Measurements from ENCODE around the gene FBXL19. TPM values are rescaled to one million over a fixed set of nuclear protein-coding genes. Genes with fewer than 3 reads are reported as not detected.

The FBXL19 gene
- total and polyA plus RNA-seq, 2 of the 13 experiments (the other 11 are each of a cell fraction or from before 2014, with no cell fraction given): 6.0 to 13.7 TPM

GRCh38 chr16:30984669-30985400 lies 61.5 kb downstream of the FBXL19 start, which contains the start of gene HSD3B7 (continued):
- TF ChIP-seq, protein P1, sequence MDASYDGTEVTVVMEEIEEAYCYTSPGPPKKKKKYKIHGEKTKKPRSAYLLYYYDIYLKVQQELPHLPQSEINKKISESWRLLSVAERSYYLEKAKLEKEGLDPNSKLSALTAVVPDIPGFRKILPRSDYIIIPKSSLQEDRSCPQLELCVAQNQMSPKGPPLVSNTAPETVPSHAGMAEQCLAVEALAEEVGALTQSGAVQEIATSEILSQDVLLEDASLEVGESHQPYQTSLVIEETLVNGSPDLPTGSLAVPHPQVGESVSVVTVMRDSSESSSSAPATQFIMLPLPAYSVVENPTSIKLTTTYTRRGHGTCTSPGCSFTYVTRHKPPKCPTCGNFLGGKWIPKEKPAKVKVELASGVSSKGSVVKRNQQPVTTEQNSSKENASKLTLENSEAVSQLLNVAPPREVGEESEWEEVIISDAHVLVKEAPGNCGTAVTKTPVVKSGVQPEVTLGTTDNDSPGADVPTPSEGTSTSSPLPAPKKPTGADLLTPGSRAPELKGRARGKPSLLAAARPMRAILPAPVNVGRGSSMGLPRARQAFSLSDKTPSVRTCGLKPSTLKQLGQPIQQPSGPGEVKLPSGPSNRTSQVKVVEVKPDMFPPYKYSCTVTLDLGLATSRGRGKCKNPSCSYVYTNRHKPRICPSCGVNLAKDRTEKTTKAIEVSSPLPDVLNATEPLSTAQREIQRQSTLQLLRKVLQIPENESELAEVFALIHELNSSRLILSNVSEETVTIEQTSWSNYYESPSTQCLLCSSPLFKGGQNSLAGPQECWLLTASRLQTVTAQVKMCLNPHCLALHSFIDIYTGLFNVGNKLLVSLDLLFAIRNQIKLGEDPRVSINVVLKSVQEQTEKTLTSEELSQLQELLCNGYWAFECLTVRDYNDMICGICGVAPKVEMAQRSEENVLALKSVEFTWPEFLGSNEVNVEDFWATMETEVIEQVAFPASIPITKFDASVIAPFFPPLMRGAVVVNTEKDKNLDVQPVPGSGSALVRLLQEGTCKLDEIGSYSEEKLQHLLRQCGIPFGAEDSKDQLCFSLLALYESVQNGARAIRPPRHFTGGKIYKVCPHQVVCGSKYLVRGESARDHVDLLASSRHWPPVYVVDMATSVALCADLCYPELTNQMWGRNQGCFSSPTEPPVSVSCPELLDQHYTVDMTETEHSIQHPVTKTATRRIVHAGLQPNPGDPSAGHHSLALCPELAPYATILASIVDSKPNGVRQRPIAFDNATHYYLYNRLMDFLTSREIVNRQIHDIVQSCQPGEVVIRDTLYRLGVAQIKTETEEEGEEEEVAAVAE (CRISPR knock-in tag; IDR thresholded peaks at IDR 0.05; ENCODE audit: borderline replicate concordance): peak; percentile 62; the same call in 1 of the 2 replicates
- TF ChIP-seq FOXK1 (CRISPR knock-in tag; IDR thresholded peaks at IDR 0.05; ENCODE audit: borderline replicate concordance, low read depth) (peak; percentile 20; the same call in 1 of the 2 replicates), RFX1 (IDR thresholded peaks at IDR 0.05) (no peak), ZNF3 (CRISPR knock-in tag; IDR thresholded peaks at IDR 0.05) (no peak), ZFP36L1 (CRISPR knock-in tag; IDR thresholded peaks at IDR 0.05) (no peak), CBFB (CRISPR knock-in tag; IDR thresholded peaks at IDR 0.05) (no peak; the same call in none of the 2 replicates), ZSCAN30 (CRISPR knock-in tag; IDR thresholded peaks at IDR 0.05) (no peak), GATAD1 (CRISPR knock-in tag; IDR thresholded peaks at IDR 0.05) (peak; percentile 62; the same call in 1 of the 2 replicates), ZNF569 (CRISPR knock-in tag; IDR thresholded peaks at IDR 0.05; ENCODE audit: borderline replicate concordance) (peak; percentile 83; the same call in 1 of the 2 replicates), NFIB (CRISPR knock-in tag; IDR thresholded peaks at IDR 0.05; ENCODE audit: borderline replicate concordance) (no peak), KDM4B (CRISPR knock-in tag; IDR thresholded peaks at IDR 0.05) (peak; percentile 67; the same call in 1 of the 2 replicates), ZBTB26 (CRISPR knock-in tag; IDR thresholded peaks at IDR 0.05; ENCODE audit: borderline replicate concordance) (peak; percentile 45; the same call in 1 of the 2 replicates), ZNF790 (CRISPR knock-in tag; IDR thresholded peaks at IDR 0.05; ENCODE audit: borderline replicate concordance) (0 out of 2 replicates have a peak, but pooled peaks have one; percentile 68), ZNF101 (CRISPR knock-in tag; IDR thresholded peaks at IDR 0.05; ENCODE audit: borderline replicate concordance, low read depth) (no peak), ZNF230 (CRISPR knock-in tag; IDR thresholded peaks at IDR 0.05) (no peak), FIP1L1 (IDR thresholded peaks at IDR 0.05; ENCODE audit: borderline replicate concordance, insufficient read depth, low read depth, low read length) (no peak; the same call in 1 of the 2 replicates), FOXK2 (IDR thresholded peaks at IDR 0.05) (no peak), MXI1 (IDR thresholded peaks at IDR 0.05; ENCODE audit: borderline replicate concordance, low read depth, low read length) (peak; percentile 77; the same call in 2 of the 3 replicates), PITX1 (CRISPR knock-in tag; IDR thresholded peaks at IDR 0.05) (no peak)
- TF ChIP-seq, protein P2, sequence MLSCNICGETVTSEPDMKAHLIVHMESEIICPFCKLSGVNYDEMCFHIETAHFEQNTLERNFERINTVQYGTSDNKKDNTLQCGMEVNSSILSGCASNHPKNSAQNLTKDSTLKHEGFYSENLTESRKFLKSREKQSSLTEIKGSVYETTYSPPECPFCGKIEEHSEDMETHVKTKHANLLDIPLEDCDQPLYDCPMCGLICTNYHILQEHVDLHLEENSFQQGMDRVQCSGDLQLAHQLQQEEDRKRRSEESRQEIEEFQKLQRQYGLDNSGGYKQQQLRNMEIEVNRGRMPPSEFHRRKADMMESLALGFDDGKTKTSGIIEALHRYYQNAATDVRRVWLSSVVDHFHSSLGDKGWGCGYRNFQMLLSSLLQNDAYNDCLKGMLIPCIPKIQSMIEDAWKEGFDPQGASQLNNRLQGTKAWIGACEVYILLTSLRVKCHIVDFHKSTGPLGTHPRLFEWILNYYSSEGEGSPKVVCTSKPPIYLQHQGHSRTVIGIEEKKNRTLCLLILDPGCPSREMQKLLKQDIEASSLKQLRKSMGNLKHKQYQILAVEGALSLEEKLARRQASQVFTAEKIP (CRISPR knock-in tag; IDR thresholded peaks at IDR 0.05; ENCODE audit: borderline replicate concordance): no peak
- TF ChIP-seq, protein P3, sequence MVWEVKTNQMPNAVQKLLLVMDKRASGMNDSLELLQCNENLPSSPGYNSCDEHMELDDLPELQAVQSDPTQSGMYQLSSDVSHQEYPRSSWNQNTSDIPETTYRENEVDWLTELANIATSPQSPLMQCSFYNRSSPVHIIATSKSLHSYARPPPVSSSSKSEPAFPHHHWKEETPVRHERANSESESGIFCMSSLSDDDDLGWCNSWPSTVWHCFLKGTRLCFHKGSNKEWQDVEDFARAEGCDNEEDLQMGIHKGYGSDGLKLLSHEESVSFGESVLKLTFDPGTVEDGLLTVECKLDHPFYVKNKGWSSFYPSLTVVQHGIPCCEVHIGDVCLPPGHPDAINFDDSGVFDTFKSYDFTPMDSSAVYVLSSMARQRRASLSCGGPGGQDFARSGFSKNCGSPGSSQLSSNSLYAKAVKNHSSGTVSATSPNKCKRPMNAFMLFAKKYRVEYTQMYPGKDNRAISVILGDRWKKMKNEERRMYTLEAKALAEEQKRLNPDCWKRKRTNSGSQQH (CRISPR knock-in tag; IDR thresholded peaks at IDR 0.05; ENCODE audit: low read depth): peak; percentile 20; the same call in 1 of the 2 replicates

All from HepG2 (cell line).